Parathyroid adenoma (tissue), 2 donors: ENCODE measurements around the gene IFNGR1.

Source experiments
- H2AFZ ChIP-seq: fragments of 300-600 bp; sonication (generic); one replicate; pipeline ENCODE4 v1.7.0; 2017; ENCODE audit warnings: antibody characterized with exemption, mild to moderate bottlenecking
- H3K27ac ChIP-seq: fragments of 300-600 bp; sonication (generic); one replicate; pipeline ENCODE4 v1.7.0; 2017
- H3K27me3 ChIP-seq: fragments of 300-600 bp; sonication (generic); one replicate; pipeline ENCODE4 v1.7.0; 2017; ENCODE audit warnings: low read length; ENCODE audit not compliant: control insufficient read depth, insufficient read depth
- H3K36me3 ChIP-seq: fragments of 300-600 bp; sonication (generic); one replicate; pipeline ENCODE4 v1.7.0; 2017; ENCODE audit warnings: low read length; ENCODE audit not compliant: control insufficient read depth, insufficient read depth
- H3K4me1 ChIP-seq: fragments of 300-600 bp; sonication (generic); one replicate; pipeline ENCODE4 v1.7.0; 2017; ENCODE audit warnings: control low read depth
- H3K4me2 ChIP-seq: fragments of 300-600 bp; sonication (generic); one replicate; pipeline ENCODE4 v1.7.0; 2017; ENCODE audit warnings: low read length
- H3K4me3 ChIP-seq: fragments of 300-600 bp; sonication (generic); one replicate; pipeline ENCODE4 v1.7.0; 2017; ENCODE audit warnings: low read depth, low read length
- H3K79me2 ChIP-seq: fragments of 300-600 bp; sonication (generic); one replicate; pipeline ENCODE4 v1.7.0; 2017; ENCODE audit warnings: control low read depth
- H3K9ac ChIP-seq: fragments of 300-600 bp; sonication (generic); one replicate; pipeline ENCODE4 v1.7.0; 2017; ENCODE audit warnings: mild to moderate bottlenecking
- H3K9me3 ChIP-seq: fragments of 300-600 bp; sonication (generic); one replicate; pipeline ENCODE4 v1.7.0; 2017; ENCODE audit warnings: low read length; ENCODE audit not compliant: control insufficient read depth
- CTCF ChIP-seq: fragments of 300-600 bp; sonication (generic); IDR thresholded peaks from one replicate; pipeline ENCODE4 v1.7.0; 2017; ENCODE audit warnings: antibody characterized with exemption, mild to moderate bottlenecking
- donor health status: primary hyperparathyroidism.

IFNGR1 gene

DNA sequence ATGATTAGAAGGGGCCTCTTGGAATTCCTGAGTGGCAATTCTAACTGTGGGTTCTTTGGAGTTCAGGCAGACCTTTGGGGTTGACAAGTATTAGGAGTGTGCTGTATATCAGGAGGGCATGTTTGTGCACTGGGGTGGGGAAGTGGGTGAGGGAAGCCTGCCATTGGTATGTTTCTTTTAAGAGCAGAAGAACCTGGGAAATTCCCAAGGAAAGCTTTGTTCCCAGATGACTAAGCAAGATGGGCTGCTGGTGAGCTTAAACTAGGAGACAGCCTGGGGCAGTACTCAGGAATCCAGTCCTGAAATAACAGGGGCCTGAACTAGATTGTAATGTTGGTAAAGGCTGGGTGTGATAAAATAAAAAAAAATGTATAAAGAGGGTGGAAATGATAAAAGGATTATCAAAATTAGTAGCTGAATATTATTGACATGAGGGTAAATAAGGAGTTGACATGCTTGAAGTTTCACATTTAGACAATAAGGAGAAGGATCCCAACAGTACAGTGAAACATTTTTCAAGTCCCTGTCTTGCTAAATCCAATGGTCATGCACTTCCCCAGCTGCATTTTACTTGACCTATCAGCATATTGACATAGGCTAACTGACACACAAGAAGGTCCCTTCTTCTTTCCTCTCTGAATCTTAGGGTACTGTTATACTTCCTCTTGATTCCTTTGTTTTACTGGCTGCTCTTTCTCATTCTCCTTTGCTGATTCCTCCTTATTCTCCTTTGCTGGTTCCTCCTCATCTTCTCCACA lies 18.4 kb upstream of the IFNGR1 start:
- Histone ChIP-seq H3K4me1 (no peaks in the 10 kb centered on the region), H3K9ac (no peak overlapping the region), H3K27ac (no peak overlapping the region), H3K27me3 (no peaks in the 10 kb centered on the region), H3K36me3 (no peaks in the 10 kb centered on the region), H2AFZ (no peak overlapping the region), H3K4me3 (no peak overlapping the region), H3K9me3 (no peaks in the 10 kb centered on the region), H3K4me2 (no peak overlapping the region), H3K79me2 (no peaks in the 10 kb centered on the region)
- TF ChIP-seq CTCF, result no peak

GRCh38 chr6:137236581-137237355 lies 17.6 kb upstream of the IFNGR1 start:
- no peak overlapping the region for H3K9ac ChIP-seq
- H3K27me3 ChIP-seq, result no peaks in the 10 kb centered on the region
- H3K27ac ChIP-seq, result no peak overlapping the region
- H3K4me3 ChIP-seq, result no peak overlapping the region
- no peak for TF ChIP-seq CTCF
- no peaks in the 10 kb centered on the region for H3K9me3 ChIP-seq
- H3K79me2 ChIP-seq, result no peaks in the 10 kb centered on the region
- no peak overlapping the region for H3K4me2 ChIP-seq
- no peaks in the 10 kb centered on the region for H3K36me3 ChIP-seq
- no peak overlapping the region for H2AFZ ChIP-seq
- no peaks in the 10 kb centered on the region for H3K4me1 ChIP-seq

DNA sequence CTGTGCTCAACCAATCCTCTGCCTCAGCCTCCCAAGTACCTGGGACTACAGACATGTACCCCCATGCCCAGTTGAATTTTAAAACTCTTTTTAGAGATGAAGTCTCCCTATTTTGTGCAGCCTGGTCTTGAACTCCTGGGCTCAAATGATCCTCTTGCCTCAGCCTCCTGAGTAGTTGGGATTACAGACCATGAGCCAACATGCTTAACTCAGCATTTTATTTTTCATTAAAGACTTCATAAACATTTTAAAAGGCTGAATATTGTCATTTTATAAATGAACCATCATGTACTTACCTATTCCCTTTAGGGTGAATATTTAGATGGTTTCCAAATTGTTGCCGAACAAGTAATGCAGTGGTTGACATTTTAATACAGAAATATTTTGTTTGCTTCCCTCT lies 16.5 kb upstream of the IFNGR1 start:
- Histone ChIP-seq H3K36me3 (no peaks in the 10 kb centered on the region), H2AFZ (no peak overlapping the region), H3K79me2 (no peaks in the 10 kb centered on the region), H3K4me3 (no peak overlapping the region), H3K9ac (no peak overlapping the region), H3K27me3 (no peaks in the 10 kb centered on the region), H3K9me3 (no peaks in the 10 kb centered on the region), H3K4me2 (no peak overlapping the region), H3K27ac (no peak overlapping the region), H3K4me1 (no peaks in the 10 kb centered on the region)
- no peak for TF ChIP-seq CTCF

DNA sequence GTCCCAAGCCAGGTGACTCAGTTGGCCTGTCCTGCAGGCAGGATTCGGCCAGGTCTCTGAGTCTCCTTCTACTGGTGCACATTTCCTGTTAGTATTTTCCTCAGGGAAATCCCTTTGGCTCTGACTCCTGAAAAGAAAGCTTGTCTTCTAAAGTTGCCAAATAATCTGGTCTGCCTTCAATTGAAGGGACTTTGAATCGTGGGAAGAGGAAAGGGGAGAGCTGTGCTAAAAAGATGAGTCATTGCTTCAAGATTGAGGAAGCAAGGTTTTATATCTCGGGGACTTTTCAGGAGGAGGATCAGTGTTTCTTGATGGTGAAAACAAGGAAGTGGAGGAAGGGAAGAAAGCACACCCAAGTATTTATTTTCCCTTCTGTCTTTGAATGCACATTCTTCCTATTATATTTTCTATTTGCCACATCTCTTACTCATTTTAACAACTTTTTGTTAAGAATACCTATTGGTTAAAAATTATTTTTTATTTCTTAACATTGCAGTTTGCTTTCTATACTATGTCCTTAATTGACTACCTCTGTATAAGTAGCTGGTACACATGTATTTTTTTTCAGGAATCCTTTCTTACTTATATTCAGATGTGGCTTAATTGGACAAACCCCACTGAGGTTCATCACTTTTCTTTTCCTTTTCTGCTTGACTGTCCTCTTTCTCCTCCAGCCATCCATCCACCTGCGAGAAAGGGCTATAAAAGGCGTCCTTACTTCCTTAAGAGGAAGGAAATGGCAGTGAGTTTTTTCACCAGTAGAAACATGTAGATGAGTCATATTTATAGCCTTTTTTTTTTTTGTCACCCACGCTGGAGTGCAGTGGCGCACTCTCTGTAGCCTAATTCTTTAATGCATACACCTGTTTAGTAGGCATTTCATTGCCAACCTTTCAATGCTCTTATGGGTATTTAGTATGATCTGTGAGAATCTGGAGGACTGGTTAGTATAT lies 15.0 kb upstream of the IFNGR1 start:
- H3K9me3 ChIP-seq, result no peaks in the 10 kb centered on the region
- H3K4me3 ChIP-seq, result no peak overlapping the region
- H3K4me2 ChIP-seq, result no peak overlapping the region
- no peak for TF ChIP-seq CTCF
- H2AFZ ChIP-seq, result no peak overlapping the region
- no peak overlapping the region for H3K27ac ChIP-seq
- H3K27me3 ChIP-seq, result no peaks in the 10 kb centered on the region
- no peaks in the 10 kb centered on the region for H3K36me3 ChIP-seq
- no peaks in the 10 kb centered on the region for H3K4me1 ChIP-seq
- no peaks in the 10 kb centered on the region for H3K79me2 ChIP-seq
- H3K9ac ChIP-seq, result no peak overlapping the region
